ENCODE results near the gene COMMD6. TPM values are rescaled to one million over a fixed set of nuclear protein-coding genes. Genes with fewer than 3 reads are reported as not detected.

The COMMD6 gene
- total and polyA plus RNA-seq, 9 of the 15 experiments (the other 6 are each of a cell fraction or from before 2014, with no cell fraction given), result 32.6 to 116 (median 65.0) TPM

DNA sequence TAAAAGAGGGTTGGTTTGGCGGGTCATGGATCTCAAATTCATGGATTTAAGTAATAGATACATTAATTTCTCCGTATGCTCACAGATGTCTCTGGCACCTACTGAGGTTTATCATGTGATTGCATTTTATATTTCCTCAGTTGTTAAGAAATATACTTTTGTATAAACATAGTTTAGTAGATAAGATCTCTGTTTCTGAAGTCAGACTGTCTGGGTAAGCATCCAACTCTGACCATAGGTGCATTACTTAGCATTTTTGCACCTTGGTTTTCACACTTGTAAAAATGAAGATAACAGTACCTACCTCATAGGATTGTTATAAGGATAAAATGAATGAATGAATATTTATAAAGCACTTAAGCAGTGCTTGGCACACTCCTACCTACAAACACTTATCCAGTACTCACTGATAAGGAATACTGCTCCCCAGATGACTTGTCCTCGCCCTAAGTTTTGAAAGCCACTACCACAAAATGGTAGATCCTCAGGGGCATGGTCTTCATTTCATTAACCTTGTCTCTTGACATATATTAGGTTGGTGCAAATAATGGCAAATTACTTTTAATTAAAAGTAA is 26.5 kb downstream of the COMMD6 start:
- in situ Hi-C loops (cut with MboI), result no loop called here
- 14% methylated on average over 3 of the region's 3 CpGs for WGBS (ENCODE audit: insufficient coverage, low coverage, missing lambda C conversion rate)
- Histone ChIP-seq H3K4me3 (no peak overlapping the region), H2AFZ (ENCODE audit: low read depth, low read length) (no peak overlapping the region), H3K9me1 (ENCODE audit: control insufficient read depth, insufficient read depth, low read length) (no peaks in the 10 kb centered on the region), H3K79me2 (ENCODE audit: control insufficient read depth, insufficient read depth, low read length) (no peaks in the 10 kb centered on the region), H3K27me3 (ENCODE audit: control insufficient read depth in 2 of 2, insufficient read depth in 2 of 2, low read length in 2 of 2) (no peaks in the 10 kb centered on the region), H3K4me1 (replicated peaks in 1 of 2; ENCODE audit: control insufficient read depth in 2 of 2, insufficient read depth in 2 of 2, low read length in 2 of 2) (no peaks in the 10 kb centered on the region), H3K9me3 (replicated peaks; ENCODE audit: control insufficient read depth, insufficient read depth, low read depth, low read length) (no peaks in the 10 kb centered on the region), H3K4me2 (ENCODE audit: insufficient read depth, low read length) (no peak overlapping the region), H3K27ac (ENCODE audit: extremely low read depth, low read depth, low read length) (no peak overlapping the region), H4K20me1 (replicated peaks; ENCODE audit: control insufficient read depth, insufficient read depth, low read length) (no peaks in the 10 kb centered on the region), H3K36me3 (ENCODE audit: control insufficient read depth, insufficient read depth, low read length) (no peaks in the 10 kb centered on the region), H3K9ac (ENCODE audit: insufficient read depth in 1 of 2, low read depth in 2 of 2, low read length in 2 of 2) (no peak overlapping the region)
- CTCF ChIA-PET (ENCODE audit: low intra/inter-chr PET ratio), result no interaction called here
- no TSS peak for BruUV-seq (replicated peaks)
- DNase-seq (ENCODE audit: extremely low read depth in 1 of 4, low spot score in 3 of 4), result no peak
- POLR2A ChIA-PET, result no interaction called here
- FAIRE-seq, result no peak
- intact Hi-C loops (cut with micrococcal nuclease), result no loop called here
- no peak for ATAC-seq
- TF ChIP-seq TEAD4 (IDR thresholded peaks at IDR 0.05; ENCODE audit: low read length) (no peak), TEAD4 (CRISPR knock-in tag; IDR thresholded peaks at IDR 0.05; ENCODE audit: borderline replicate concordance) (no peak), EWSR1 (IDR thresholded peaks at IDR 0.05; ENCODE audit: borderline replicate concordance, low read depth, partially characterized antibody) (no peak), KDM2B (CRISPR knock-in tag; IDR thresholded peaks at IDR 0.05) (no peak), KDM4B (IDR thresholded peaks at IDR 0.05; ENCODE audit: borderline replicate concordance in 2 of 2, low read depth in 1 of 2) (no peak), ZNF3 (CRISPR knock-in tag; IDR thresholded peaks at IDR 0.05) (no peak), ETV1 (tag; conservative IDR thresholded peaks at IDR 0.05; ENCODE audit: low read depth) (no peak), PRPF4 (IDR thresholded peaks at IDR 0.05; ENCODE audit: insufficient read depth, low read depth, low read length, poor library complexity, severe bottlenecking) (no peak)
- TF ChIP-seq, protein P1, sequence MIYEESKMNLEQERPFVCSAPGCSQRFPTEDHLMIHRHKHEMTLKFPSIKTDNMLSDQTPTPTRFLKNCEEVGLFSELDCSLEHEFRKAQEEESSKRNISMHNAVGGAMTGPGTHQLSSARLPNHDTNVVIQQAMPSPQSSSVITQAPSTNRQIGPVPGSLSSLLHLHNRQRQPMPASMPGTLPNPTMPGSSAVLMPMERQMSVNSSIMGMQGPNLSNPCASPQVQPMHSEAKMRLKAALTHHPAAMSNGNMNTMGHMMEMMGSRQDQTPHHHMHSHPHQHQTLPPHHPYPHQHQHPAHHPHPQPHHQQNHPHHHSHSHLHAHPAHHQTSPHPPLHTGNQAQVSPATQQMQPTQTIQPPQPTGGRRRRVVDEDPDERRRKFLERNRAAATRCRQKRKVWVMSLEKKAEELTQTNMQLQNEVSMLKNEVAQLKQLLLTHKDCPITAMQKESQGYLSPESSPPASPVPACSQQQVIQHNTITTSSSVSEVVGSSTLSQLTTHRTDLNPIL (CRISPR knock-in tag; IDR thresholded peaks at IDR 0.05), result no peak
- TF ChIP-seq, protein P2, sequence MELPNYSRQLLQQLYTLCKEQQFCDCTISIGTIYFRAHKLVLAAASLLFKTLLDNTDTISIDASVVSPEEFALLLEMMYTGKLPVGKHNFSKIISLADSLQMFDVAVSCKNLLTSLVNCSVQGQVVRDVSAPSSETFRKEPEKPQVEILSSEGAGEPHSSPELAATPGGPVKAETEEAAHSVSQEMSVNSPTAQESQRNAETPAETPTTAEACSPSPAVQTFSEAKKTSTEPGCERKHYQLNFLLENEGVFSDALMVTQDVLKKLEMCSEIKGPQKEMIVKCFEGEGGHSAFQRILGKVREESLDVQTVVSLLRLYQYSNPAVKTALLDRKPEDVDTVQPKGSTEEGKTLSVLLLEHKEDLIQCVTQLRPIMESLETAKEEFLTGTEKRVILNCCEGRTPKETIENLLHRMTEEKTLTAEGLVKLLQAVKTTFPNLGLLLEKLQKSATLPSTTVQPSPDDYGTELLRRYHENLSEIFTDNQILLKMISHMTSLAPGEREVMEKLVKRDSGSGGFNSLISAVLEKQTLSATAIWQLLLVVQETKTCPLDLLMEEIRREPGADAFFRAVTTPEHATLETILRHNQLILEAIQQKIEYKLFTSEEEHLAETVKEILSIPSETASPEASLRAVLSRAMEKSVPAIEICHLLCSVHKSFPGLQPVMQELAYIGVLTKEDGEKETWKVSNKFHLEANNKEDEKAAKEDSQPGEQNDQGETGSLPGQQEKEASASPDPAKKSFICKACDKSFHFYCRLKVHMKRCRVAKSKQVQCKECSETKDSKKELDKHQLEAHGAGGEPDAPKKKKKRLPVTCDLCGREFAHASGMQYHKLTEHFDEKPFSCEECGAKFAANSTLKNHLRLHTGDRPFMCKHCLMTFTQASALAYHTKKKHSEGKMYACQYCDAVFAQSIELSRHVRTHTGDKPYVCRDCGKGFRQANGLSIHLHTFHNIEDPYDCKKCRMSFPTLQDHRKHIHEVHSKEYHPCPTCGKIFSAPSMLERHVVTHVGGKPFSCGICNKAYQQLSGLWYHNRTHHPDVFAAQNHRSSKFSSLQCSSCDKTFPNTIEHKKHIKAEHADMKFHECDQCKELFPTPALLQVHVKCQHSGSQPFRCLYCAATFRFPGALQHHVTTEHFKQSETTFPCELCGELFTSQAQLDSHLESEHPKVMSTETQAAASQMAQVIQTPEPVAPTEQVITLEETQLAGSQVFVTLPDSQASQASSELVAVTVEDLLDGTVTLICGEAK (IDR thresholded peaks at IDR 0.05), result no peak
- TF ChIP-seq, protein P2 (CRISPR knock-in tag; IDR thresholded peaks at IDR 0.05), result no peak

Data from K562 (cell line).